OCI-LY3 (cell line): ENCODE results near the gene DPYD.

ENCODE experiments used
- H2AFZ ChIP-seq: fragments of 200-600, 300-600 bp; shearing (Covaris generic); 2 replicates; pipeline ENCODE4 v1.6.0; 2014; ENCODE audit warnings: antibody characterized with exemption, low read depth, low read length
- H3K27ac ChIP-seq: fragments of 200-600, 300-600 bp; sonication (generic); 2 replicates; pipeline ENCODE4 v1.5.1; 2014; ENCODE audit warnings: mild to moderate bottlenecking, low read length, moderate library complexity, mixed read lengths
- H3K27me3 ChIP-seq: fragments of 200-600, 300-600 bp; sonication (generic); 2 replicates; pipeline ENCODE4 v1.6.1; 2014; ENCODE audit warnings: low read depth, low read length, mixed read lengths
- H3K36me3 ChIP-seq: fragments of 200-600, 300-600 bp; sonication (generic); replicated peaks from 2 replicates; pipeline ENCODE3; 2014; ENCODE audit warnings: low read depth, low read length, mixed read lengths
- H3K4me1 ChIP-seq: fragments of 300-600, 200-600 bp; sonication (generic); 2 replicates; pipeline ENCODE4 v1.6.1; 2014; ENCODE audit warnings: low read length, mixed read lengths
- H3K4me2 ChIP-seq: fragments of 200-600, 300-600 bp; sonication (generic); 2 replicates; pipeline ENCODE4 v1.6.1; 2014; ENCODE audit warnings: low read length, mixed read lengths
- H3K4me3 ChIP-seq: fragments of 300-600, 200-600 bp; sonication (generic); 2 replicates; pipeline ENCODE4 v1.5.1; 2014; ENCODE audit warnings: antibody characterized with exemption, mild to moderate bottlenecking, low read length, moderate library complexity
- H3K79me2 ChIP-seq: fragments of 300-600, 200-600 bp; shearing (Covaris generic); 2 replicates; pipeline ENCODE4 v1.6.1; 2014; ENCODE audit warnings: mild to moderate bottlenecking, low read length, mixed read lengths
- H3K9ac ChIP-seq: fragments of 300-600, 200-600 bp; shearing (Covaris generic); 2 replicates; pipeline ENCODE4 v1.6.0; 2014; ENCODE audit warnings: mild to moderate bottlenecking, low read length, moderate library complexity
- H3K9me3 ChIP-seq: fragments of 200-600, 300-600 bp; shearing (Covaris generic); 2 replicates; pipeline ENCODE4 v1.6.1; 2014; ENCODE audit warnings: low read length, mixed read lengths; ENCODE audit not compliant: insufficient read depth
- H4K20me1 ChIP-seq: fragments of 200-600, 300-600 bp; sonication (generic); 2 replicates; pipeline ENCODE4 v1.6.1; 2016; ENCODE audit warnings: low read length, mixed read lengths; ENCODE audit not compliant: insufficient read depth
- CTCF ChIP-seq: fragments of 200-600, 300-600 bp; sonication (generic); IDR thresholded peaks from 2 replicates; pipeline ENCODE4 v1.5.1; 2014; ENCODE audit warnings: antibody characterized with exemption, low read length, low read depth
- EZH2phosphoT487 ChIP-seq: fragments of 200-600 bp; shearing (Covaris generic); IDR thresholded peaks from 2 replicates; pipeline ENCODE4 v1.6.1; 2018; ENCODE audit warnings: antibody characterized with exemption, mixed run types, low read depth

The DPYD gene

DNA sequence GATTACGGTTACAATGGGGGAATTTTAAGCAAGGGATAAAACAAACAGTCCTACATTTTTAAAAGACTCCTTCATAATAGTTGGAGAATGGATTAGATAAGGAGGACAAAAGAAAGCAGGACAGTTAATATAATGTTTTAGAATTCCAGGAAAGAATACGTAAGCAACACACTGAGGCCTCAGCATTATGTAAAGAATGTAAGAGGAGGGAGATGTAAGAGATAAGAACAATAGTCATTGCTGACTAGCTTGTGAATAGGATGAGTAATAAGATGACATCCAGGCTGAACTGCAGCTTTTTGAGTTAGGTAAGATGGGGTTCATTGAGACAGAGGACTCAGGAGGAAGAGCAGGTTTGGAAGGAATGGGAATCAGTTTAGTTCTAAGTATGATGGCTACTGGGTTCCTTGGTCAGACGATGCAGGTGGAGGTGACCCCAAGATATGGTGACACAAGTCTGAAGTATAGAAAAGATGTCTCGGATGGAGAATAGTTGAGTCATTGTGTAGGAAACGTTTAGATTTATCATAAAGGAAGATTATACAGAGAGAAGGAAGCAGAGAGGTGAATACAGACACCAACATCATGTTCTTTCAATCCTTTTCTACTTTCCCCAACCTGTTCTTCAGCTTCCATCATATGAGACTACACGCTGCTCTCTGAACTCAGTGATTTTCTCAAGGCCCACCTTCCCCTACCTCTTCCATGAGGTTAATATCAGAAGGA, 826.4 kb downstream of the DPYD start:
- H3K9ac ChIP-seq = no peak overlapping the region
- no peak overlapping the region for H3K4me2 ChIP-seq
- H2AFZ ChIP-seq = no peak overlapping the region

GRCh38 chr1:97093741-97094140, 827.1 kb downstream of the DPYD start:
- Histone ChIP-seq H3K4me3 (no peak overlapping the region), H2AFZ (no peak overlapping the region), H3K36me3 (no peaks in the 10 kb centered on the region), H3K9me3 (no peaks in the 10 kb centered on the region), H3K27ac (no peak overlapping the region), H3K27me3 (no peaks in the 10 kb centered on the region), H4K20me1 (no peaks in the 10 kb centered on the region), H3K4me1 (no peaks in the 10 kb centered on the region), H3K4me2 (no peak overlapping the region), H3K9ac (no peak overlapping the region), H3K79me2 (no peaks in the 10 kb centered on the region)
- TF ChIP-seq CTCF (no peak), EZH2phosphoT487 (no peak)

More for the DNA sequence above, 826.4 kb downstream of the DPYD start:
- TF ChIP-seq EZH2phosphoT487 (no peak), CTCF (no peak)
- Histone ChIP-seq H3K79me2 (no peaks in the 10 kb centered on the region), H3K36me3 (no peaks in the 10 kb centered on the region), H3K27ac (no peak overlapping the region), H3K9me3 (no peaks in the 10 kb centered on the region), H4K20me1 (no peaks in the 10 kb centered on the region), H3K4me3 (no peak overlapping the region), H3K27me3 (no peaks in the 10 kb centered on the region), H3K4me1 (no peaks in the 10 kb centered on the region)

DNA sequence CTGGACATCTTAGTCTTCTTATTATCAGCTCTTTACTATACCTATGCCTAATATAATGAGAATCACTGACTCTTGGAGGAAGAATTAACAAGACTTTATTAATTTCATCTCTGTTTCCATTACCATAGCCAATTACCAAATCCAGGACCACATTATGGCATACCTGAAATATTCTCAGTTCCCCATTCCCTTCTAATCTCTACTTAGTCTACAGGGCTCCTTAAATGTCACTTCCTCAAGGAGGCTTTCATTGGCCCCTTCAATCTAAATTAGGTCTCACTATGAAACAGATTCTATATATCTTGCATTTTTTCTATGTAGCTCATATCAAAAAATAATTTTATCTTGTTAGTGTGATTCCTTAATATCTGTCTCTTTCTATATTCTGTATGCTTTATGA, 828.0 kb downstream of the DPYD start:
- H3K9ac ChIP-seq = no peak overlapping the region
- H3K4me1 ChIP-seq = no peaks in the 10 kb centered on the region
- H3K9me3 ChIP-seq = no peaks in the 10 kb centered on the region
- H2AFZ ChIP-seq = no peak overlapping the region
- no peak overlapping the region for H3K4me3 ChIP-seq
- no peaks in the 10 kb centered on the region for H3K79me2 ChIP-seq
- no peak overlapping the region for H3K27ac ChIP-seq
- H3K36me3 ChIP-seq = no peaks in the 10 kb centered on the region
- TF ChIP-seq EZH2phosphoT487 = no peak
- TF ChIP-seq CTCF = no peak
- H4K20me1 ChIP-seq = no peaks in the 10 kb centered on the region
- H3K27me3 ChIP-seq = no peaks in the 10 kb centered on the region
- H3K4me2 ChIP-seq = no peak overlapping the region

DNA sequence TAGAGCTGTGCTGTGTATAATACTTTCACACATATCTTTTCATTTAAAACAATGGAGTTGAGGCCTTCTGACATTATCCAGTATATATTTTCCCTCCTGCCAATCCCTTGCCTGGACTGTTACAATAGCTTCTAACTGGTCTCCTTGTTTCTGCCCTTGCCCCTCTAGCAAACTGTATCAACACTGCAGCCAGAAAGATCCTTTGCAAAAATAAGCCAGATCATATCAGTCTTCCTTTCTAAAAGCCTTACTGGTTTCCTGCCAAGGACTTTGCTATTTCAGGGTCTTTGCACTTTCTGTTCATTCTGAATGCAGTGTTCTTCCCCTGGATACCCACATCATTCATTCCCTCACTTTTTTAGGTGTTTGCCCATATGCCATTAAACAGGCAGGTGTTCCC, 829.2 kb downstream of the DPYD start:
- no peaks in the 10 kb centered on the region for H3K4me1 ChIP-seq
- H3K4me2 ChIP-seq = no peak overlapping the region
- no peak overlapping the region for H3K9ac ChIP-seq
- no peaks in the 10 kb centered on the region for H3K36me3 ChIP-seq
- H3K79me2 ChIP-seq = no peaks in the 10 kb centered on the region
- TF ChIP-seq CTCF = no peak
- TF ChIP-seq EZH2phosphoT487 = no peak
- H3K9me3 ChIP-seq = no peaks in the 10 kb centered on the region
- H2AFZ ChIP-seq = no peak overlapping the region
- no peaks in the 10 kb centered on the region for H4K20me1 ChIP-seq
- H3K27me3 ChIP-seq = no peaks in the 10 kb centered on the region
- no peak overlapping the region for H3K4me3 ChIP-seq
- H3K27ac ChIP-seq = no peak overlapping the region
